GM13977 (cell line): ENCODE results near the gene HDDC3.

ENCODE experiments used
- DNase-seq: peaks from one replicate; pipeline ENCODE4 v3.0.0; 2012; ENCODE audit warnings: low spot score
- in situ Hi-C: fragments of 300-500 bp; cut with MboI; formaldehyde crosslinking; loops from one replicate; pipeline ENCODE4 v1.12.0; 2022; ENCODE audit warnings: low sequenced_read_pairs, low pct_unique_long_range_greater_than_20kb, mixed read lengths, inconsistent platforms; ENCODE audit not compliant: unreplicated experiment
- TF ChIP-seq, protein P1 (sequence below): IDR thresholded peaks from 2 replicates; pipeline ENCODE4 v1.5.1; 2012; ENCODE audit warnings: mild to moderate bottlenecking, control low read depth; ENCODE audit not compliant: insufficient read depth; ENCODE audit errors: extremely low read depth, missing control alignments

HDDC3 gene

DNA sequence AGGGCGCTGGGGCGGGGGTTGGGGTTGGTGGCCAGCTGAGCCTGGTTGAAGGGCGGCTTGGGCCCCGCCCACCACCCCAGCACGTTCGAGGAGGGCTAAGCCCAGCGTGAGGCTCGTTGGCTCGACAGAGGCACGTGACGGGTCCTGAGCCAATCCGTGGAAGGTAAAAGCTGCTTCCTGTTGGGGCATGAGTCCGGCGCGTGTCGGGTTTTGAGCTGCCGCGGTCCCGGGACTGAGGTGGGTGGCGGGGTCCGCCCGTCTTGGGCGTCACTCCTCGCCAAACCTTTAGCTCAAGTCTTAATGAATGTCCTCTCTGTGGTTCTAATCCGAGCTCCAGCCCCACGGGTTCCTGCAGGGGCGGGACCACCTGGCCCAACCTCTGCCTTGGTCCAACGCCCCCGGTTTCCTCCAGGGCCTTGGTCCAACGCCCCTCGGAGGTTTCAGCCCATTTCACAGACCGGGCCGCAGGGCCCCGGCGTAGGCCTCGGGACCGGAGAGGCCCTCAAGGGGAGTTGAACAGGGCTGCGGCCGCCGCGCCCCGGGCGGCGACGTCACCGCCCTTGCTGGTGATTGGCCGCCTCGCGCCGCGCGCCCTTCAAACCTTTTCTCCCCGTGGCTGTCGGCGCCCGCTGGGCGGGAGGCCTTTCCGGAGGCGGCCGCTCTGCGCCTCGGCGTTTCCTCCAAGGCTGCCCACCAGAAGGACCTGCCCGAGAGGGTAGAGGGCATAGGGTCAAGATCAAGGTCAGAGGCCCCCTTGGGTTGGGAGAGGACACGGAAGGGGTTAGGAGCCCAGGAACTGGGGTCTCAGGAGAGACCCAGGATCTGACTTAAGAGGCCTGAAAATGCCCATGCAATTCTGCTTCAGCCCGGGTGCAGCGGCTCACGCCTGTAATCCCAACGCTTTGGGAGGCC is 22.6 kb upstream of the HDDC3 start, which contains the start of gene RCCD1:
TSS of gene RCCD1 (plus strand) at position 173 of the 912 bp plus-strand sequence. CDS start 1,851 bp downstream, outside the sequence.
- TF ChIP-seq, protein P1, sequence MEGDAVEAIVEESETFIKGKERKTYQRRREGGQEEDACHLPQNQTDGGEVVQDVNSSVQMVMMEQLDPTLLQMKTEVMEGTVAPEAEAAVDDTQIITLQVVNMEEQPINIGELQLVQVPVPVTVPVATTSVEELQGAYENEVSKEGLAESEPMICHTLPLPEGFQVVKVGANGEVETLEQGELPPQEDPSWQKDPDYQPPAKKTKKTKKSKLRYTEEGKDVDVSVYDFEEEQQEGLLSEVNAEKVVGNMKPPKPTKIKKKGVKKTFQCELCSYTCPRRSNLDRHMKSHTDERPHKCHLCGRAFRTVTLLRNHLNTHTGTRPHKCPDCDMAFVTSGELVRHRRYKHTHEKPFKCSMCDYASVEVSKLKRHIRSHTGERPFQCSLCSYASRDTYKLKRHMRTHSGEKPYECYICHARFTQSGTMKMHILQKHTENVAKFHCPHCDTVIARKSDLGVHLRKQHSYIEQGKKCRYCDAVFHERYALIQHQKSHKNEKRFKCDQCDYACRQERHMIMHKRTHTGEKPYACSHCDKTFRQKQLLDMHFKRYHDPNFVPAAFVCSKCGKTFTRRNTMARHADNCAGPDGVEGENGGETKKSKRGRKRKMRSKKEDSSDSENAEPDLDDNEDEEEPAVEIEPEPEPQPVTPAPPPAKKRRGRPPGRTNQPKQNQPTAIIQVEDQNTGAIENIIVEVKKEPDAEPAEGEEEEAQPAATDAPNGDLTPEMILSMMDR = no peak
- DNase-seq = peak; percentile 100
- in situ Hi-C loops = no loop called here

DNA sequence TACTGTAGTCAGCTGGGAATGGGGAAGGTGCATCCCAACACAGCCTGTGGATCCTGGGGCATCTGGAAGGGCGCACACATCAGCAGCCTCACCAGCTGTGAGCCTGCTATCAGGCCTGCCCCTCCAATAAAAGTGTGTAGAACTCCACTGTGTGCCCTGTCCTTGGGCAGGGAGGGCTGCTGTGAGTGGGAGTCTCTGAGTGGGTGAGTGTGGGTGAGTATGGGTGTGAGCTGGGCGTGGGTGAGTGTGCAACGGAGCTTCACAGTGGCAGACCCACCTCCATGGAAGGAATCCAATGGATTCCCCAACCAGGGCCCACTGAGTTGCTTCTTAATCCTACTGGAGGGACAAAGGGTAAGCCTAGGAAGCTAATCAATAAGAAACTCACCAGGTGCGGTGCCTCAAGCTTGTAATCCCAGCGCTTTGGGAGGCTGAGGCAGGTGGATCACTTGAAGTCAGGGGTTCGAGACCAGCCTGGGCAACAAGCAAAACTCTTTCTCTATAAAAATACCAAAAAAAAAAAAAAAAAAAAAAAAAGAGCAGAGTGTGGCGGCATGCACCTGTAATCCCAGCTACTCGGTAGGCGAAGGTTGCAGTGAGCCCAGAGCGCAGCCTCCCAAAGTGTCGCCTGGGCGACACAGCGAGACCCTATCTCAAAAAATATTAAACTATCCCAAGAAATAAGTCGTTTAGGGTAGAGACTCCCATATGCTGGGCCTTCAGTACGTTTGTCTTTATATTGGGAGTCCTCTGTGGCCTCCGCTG is 21.8 kb upstream of the HDDC3 start:
- no peak for DNase-seq
- in situ Hi-C loops = no loop called here
- TF ChIP-seq, protein P1 = no peak

DNA sequence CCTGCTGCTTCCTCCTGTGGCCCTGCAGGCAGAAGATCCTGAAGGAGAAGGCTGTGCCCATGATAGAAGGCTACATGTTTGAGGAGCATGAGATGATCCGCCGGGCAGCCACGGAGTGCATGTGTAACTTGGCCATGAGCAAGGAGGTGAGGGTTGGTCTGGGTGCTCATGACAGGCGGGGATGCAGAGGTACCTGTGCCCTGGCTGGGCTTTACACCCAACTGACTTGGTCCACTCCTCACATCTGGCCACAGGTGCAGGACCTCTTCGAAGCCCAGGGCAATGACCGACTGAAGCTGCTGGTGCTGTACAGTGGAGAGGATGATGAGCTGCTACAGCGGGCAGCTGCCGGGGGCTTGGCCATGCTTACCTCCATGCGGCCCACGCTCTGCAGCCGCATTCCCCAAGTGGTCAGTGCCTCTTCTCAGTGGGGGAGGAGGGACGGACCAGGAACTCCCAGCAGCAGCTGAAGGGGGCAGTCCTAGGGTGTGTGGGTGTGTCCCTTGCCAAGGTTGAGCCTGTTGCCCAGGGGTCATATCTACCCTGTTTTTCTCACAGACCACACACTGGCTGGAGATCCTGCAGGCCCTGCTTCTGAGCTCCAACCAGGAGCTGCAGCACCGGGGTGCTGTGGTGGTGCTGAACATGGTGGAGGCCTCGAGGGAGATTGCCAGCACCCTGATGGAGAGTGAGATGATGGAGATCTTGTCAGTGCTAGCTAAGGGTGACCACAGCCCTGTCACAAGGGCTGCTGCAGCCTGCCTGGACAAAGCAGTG is 20.7 kb upstream of the HDDC3 start:
- in situ Hi-C loops = no loop called here
- DNase-seq = no peak
- TF ChIP-seq, protein P1 = no peak

DNA sequence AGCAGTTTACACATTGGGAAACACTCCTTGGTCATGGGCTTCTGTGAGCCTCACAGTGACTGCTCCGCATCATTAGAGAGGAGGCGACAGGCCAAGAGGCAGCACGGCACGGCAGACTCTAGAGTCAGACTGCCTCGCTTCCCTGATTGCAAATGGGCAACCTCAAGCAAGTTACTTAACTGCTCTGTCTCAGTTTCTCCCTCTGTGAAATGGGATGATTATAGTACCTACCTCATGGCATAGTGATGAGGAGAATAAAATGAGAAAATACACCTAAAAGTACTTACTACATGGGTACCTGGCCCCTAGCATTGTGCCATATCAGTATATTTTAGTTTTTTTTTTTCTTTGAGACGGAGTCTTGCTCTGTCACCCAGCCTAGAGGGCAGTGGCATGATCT is 18.3 kb upstream of the HDDC3 start:
- TF ChIP-seq, protein P1 = no peak
- DNase-seq = no peak
- in situ Hi-C loops = no loop called here

DNA sequence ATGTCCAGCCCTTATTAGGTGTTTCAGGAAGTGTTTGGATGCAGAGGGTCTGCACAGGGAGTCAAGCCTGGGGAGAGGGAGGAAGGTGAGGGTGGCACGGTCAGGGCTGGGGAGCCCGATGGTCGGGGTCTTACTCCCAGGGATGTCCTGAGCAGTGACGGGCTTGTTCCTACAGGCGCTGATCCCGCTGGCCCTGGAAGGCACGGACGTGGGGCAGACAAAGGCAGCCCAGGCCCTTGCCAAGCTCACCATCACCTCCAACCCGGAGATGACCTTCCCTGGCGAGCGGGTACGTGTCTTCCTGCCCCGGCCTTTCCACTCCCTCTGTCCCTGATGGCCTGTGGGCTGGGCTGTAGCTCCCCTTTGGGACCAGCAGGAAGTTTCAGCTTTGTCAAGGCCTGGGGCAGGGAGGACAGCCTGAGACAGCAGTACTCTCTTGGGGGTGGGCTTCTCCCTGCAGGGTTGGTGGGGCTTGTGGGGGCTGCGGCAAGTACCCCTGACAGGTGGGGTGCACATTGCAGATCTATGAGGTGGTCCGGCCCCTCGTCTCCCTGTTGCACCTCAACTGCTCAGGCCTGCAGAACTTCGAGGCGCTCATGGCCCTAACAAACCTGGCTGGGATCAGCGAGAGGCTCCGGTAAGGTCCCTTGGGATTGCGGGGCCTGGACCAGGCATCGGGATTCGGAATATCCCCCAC is 17.8 kb upstream of the HDDC3 start:
- TF ChIP-seq, protein P1 = no peak
- no peak for DNase-seq
- in situ Hi-C loops = no loop called here
